AG10803 (cell line): ENCODE data around the gene GPI.
"Not testable (repeated sequence)": the region's sequence is repeated elsewhere in the genome, so short reads cannot be mapped to it uniquely, and the experiment has no call there.

Source experiments
- DNase-seq: peaks from one replicate; pipeline ENCODE4 v3.0.0; 2010; ENCODE audit warnings: low read depth
- H3K4me3 ChIP-seq: 2 replicates; pipeline ENCODE4 v1.5.1; 2011; ENCODE audit warnings: mild to moderate bottlenecking, low read length, control low read depth
- TF ChIP-seq, protein P1 (sequence below): conservative IDR thresholded peaks from 2 replicates; pipeline ENCODE4 v1.5.1; 2011; ENCODE audit warnings: mild to moderate bottlenecking, low read length, control low read depth, inconsistent platforms

The GPI gene

DNA sequence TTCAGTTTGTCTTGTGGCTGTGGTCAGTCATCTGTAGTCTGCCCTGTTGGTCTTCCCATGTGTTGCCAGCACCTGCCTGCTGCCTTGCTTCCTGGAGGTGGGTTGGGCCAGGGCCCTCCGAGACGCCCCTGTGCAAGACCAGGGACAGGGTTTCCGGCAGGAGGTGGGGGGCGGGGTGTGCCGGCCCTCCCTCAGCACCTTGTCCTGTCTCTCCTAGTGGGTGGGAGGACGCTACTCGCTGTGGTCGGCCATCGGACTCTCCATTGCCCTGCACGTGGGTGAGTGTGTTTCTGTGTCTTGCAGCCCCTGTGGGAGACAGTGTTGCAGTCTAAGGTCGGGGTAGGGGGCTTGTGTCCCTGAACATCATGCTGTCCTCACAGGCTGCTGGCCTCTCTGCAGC lies 28.0 kb downstream of the GPI start:
- DNase-seq: no peak

DNA sequence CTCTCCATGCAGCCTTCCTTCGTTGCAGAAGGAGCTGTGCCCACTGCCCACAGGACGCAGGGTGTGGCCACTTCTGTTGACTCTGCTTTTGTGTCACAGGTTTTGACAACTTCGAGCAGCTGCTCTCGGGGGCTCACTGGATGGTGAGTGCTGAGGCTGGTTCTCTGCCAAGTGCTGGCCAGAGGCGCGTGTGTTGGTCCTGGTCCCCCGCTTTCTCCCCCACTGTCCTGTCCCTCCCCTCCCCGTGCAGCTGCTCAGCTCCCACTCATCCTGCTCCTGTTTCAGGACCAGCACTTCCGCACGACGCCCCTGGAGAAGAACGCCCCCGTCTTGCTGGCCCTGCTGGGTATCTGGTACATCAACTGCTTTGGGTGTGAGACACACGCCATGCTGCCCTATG lies 28.6 kb downstream of the GPI start:
- no peak for DNase-seq
- TF ChIP-seq, protein P1, sequence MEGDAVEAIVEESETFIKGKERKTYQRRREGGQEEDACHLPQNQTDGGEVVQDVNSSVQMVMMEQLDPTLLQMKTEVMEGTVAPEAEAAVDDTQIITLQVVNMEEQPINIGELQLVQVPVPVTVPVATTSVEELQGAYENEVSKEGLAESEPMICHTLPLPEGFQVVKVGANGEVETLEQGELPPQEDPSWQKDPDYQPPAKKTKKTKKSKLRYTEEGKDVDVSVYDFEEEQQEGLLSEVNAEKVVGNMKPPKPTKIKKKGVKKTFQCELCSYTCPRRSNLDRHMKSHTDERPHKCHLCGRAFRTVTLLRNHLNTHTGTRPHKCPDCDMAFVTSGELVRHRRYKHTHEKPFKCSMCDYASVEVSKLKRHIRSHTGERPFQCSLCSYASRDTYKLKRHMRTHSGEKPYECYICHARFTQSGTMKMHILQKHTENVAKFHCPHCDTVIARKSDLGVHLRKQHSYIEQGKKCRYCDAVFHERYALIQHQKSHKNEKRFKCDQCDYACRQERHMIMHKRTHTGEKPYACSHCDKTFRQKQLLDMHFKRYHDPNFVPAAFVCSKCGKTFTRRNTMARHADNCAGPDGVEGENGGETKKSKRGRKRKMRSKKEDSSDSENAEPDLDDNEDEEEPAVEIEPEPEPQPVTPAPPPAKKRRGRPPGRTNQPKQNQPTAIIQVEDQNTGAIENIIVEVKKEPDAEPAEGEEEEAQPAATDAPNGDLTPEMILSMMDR: no peak
- no peak overlapping the region for H3K4me3 ChIP-seq

More for the DNA sequence above, 28.0 kb downstream of the GPI start:
- no peak overlapping the region for H3K4me3 ChIP-seq
- TF ChIP-seq, protein P1: no peak

DNA sequence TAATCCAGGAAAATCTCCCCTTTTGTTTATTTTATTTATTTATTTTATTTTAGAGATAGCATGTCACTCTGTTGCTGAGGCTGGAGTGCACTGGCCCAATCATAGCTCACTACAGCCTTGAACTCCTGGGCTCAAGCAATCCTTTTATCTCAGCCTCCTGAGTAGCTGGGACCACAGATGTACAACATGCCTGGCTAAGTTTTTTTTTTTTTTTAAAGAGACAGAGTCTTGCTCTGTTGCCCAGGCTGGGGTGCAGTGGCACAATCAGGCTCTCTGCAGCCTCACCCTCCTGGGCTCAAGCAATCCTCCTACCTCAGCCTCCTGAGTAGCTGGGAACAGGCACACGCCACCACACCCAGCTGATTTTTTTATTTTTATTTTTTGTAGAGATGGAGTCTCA lies 32.9 kb downstream of the GPI start:
- H3K4me3 ChIP-seq: no peak overlapping the region
- no peak for DNase-seq
- TF ChIP-seq, protein P1: no peak

DNA sequence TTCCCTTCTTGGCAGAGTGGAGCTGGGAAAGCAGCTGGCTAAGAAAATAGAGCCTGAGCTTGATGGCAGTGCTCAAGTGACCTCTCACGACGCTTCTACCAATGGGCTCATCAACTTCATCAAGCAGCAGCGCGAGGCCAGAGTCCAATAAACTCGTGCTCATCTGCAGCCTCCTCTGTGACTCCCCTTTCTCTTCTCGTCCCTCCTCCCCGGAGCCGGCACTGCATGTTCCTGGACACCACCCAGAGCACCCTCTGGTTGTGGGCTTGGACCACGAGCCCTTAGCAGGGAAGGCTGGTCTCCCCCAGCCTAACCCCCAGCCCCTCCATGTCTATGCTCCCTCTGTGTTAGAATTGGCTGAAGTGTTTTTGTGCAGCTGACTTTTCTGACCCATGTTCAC lies 34.9 kb downstream of the GPI start:
- no peak overlapping the region for H3K4me3 ChIP-seq
- TF ChIP-seq, protein P1: no peak
- no peak for DNase-seq

DNA sequence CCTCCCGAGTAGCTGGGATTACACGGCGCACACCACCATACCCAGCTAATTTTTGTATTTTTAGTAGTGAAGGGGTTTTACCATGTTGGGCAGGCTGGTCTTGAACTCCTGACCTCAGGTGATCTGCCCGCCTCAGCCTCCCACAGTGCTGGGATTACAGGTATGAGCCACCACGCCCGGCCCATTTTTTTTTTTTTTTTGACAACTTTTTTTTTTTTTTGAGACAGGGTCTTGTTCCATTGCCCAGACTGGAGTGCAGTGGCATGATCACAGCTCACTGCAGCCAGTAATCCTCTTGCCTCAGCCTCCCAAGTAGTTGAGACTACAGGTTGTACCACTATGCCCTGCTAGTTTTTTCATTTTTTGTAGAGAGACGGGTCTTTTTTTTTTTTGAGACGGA lies 35.8 kb downstream of the GPI start:
- not testable (repeated sequence) for DNase-seq, H3K4me3 ChIP-seq

DNA sequence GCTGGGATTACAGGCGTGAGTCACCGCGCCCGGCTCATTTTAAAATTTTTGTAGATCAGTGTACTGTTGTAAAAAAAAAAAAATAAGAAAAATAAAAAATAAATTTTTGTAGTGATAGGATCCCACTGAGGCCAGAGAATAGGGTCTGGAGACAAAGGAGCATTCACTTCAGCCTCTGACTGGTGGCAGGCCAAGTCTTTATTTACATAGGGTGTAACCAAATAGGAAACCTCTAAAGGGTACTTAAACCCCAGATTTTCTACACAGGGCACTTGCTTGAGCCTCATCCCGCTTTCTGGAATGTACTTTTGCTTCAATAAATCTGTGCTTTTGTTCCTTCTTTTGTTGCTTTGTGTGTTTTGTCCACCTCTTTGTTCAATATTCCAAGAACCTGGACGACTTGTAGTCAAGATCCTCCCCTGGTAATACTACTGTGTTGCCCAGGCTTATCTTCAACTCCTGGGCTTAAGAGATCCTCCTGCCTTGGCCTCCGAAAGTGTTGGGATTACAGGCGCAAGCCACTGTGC lies 37.1 kb downstream of the GPI start:
- H3K4me3 ChIP-seq: no peak overlapping the region
- TF ChIP-seq, protein P1: no peak
- DNase-seq: no peak

DNA sequence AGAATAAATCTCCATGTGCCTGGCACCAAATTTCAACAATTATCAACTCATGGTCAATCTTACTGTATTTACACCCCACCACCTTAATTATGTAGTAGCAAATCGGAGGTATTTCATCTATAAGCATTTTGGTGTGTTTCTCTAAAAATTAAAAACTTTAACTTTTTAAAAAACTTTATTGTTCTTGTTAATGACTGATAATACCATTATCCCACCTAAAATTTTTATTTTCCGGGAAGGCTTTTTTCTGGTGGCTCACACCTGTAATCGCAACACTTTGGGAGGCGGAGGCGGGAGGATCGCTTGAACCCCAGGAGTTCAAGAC lies 38.8 kb downstream of the GPI start:
- TF ChIP-seq, protein P1: no peak
- H3K4me3 ChIP-seq: peak overlapping the region; percentile 95
- no peak for DNase-seq

DNA sequence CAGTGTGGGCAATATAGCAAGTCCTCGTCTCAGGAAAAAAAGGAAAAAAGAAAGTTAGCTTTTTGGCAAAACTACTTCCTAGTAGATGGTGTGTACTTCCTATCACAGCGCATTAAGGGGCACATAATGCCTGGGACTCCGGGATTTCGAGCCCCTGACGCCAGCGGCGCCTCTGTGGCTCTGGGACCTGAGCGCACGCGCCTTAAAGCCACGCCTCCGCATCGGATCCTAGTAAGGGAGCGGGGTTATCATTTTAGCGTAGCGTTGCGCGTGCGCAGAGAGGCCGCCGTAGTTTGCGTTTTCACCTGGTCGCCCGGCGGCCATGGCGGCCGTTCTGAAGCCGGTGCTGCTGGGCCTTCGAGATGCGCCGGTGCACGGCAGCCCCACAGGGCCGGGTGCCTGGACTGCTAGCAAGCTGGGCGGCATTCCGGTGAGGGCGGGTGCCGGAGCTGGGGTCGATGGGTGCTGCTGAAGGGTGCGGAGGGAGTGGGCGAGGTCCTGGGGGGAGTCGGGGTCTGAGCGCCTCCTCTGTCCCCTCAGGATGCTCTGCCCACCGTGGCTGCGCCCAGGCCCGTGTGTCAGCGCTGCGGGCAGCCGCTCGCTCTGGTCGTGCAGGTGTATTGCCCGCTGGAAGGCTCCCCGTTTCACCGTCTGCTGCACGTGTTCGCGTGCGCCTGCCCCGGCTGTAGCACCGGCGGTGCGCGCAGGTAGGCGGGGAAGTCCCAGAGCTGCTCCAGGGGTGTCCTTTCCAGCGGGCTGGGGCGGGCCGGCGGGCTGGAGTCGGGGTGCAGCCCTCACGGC lies 39.3 kb downstream of the GPI start, which contains the start of gene PDCD2L:
PDCD2L (plus strand) TSS at position 291 of the 801 bp plus-strand sequence; CDS start at position 323, 32 bp downstream.
- peak within 1 kb of the TSS; percentile 95 for H3K4me3 ChIP-seq
- peak; percentile 79 for DNase-seq
- TF ChIP-seq, protein P1: no peak
